HepG2 (cell line): ENCODE measurements around the gene DENND1C. TPM values are rescaled to one million over a fixed set of nuclear protein-coding genes. Genes with fewer than 3 reads are reported as not detected.

Experiments used
- ATAC-seq: fragments of 200-7000 bp; cut with Tn5 transposase; 3 replicates; pipeline ENCODE4 v1.9.1; 2020; ENCODE audit warnings: mild to moderate bottlenecking, moderate library complexity
- BruUV-seq: library from RNA; stranded (reverse); fragments of 400-500 nt; replicated peaks from 2 replicates; lab custom pipeline; 2021; lab: Mats Ljungman, UMichigan
- CTCF ChIA-PET: fragments of 300-600 bp; formaldehyde crosslinking; extraction: SDS; loops from one replicate; lab custom pipeline; 2021; ENCODE audit warnings: low total read pairs, inconsistent platforms, low intra/inter-chr PET ratio; lab: Yijun Ruan, JAX
- POLR2A ChIA-PET: fragments of 350-600 bp; sonication (Branson Sonifier 250); formaldehyde crosslinking; loops from one replicate; lab custom pipeline; 2020; ENCODE audit warnings: antibody characterized with exemption, inconsistent platforms; lab: Yijun Ruan, JAX
- DNase-seq: peaks from one replicate; pipeline ENCODE4 v3.0.0-alpha.2; 2015; ENCODE audit warnings: low spot score
- FAIRE-seq: peaks from 3 replicates; lab custom pipeline; 2011; peaks lifted over from hg19 to GRCh38; lab: Jason Lieb, UNC
- H2AFZ ChIP-seq: one replicate; pipeline ENCODE4 v1.6.1; 2011; ENCODE audit warnings: low read length, inconsistent platforms
- H3K27ac ChIP-seq: fragments of 300-600 bp; 3 replicates; pipeline ENCODE4 v1.8.0; 2011; ENCODE audit warnings: mixed run types, mild to moderate bottlenecking, mixed read lengths, low read length, inconsistent platforms; ENCODE audit not compliant: insufficient read depth; ENCODE audit errors: extremely low read length
- H3K27me3 ChIP-seq, 2 experiments: fragments of 200-600 bp in 1 of 2; 2 replicates in 1 of 2; 3 replicates in 1 of 2; pipeline versions ENCODE4 v1.6.0 to v1.8.0; 2011; ENCODE audit warnings: low read length in 2 of 2, mild to moderate bottlenecking in 2 of 2, moderate library complexity in 2 of 2, inconsistent platforms in 1 of 2; ENCODE audit not compliant: insufficient read depth in 2 of 2, control insufficient read depth in 1 of 2
- H3K36me3 ChIP-seq, 2 experiments: fragments of 200-600 bp in 1 of 2; replicated peaks in 1 of 2; 2 replicates in 1 of 2; 3 replicates in 1 of 2; pipeline versions ENCODE4 v1.5.1 to v1.8.0; 2011; ENCODE audit warnings: low read length in 2 of 2, inconsistent platforms in 1 of 2; ENCODE audit not compliant: insufficient read depth in 2 of 2, control insufficient read depth in 1 of 2
- H3K4me1 ChIP-seq: 2 replicates; pipeline ENCODE4 v1.5.1; 2012; ENCODE audit warnings: low read length, inconsistent platforms; ENCODE audit not compliant: insufficient read depth
- H3K4me2 ChIP-seq: 2 replicates; pipeline ENCODE4 v1.6.0; 2011; ENCODE audit warnings: low read depth, low read length, inconsistent platforms
- H3K4me3 ChIP-seq, 3 experiments: fragments of 200-600 bp in 1 of 3; sonication (generic), shearing (Covaris generic) in 1 of 3; replicated peaks in 1 of 3; 2 replicates each; pipeline ENCODE4 v1.5.1; 2011 to 2016; ENCODE audit warnings: low read length in 3 of 3, inconsistent platforms in 2 of 3, low read depth in 2 of 3, mild to moderate bottlenecking in 2 of 3, control low read depth in 1 of 3, mixed read lengths in 1 of 3; ENCODE audit not compliant: insufficient read depth in 1 of 3
- H3K79me2 ChIP-seq: one replicate; pipeline ENCODE4 v1.6.1; 2011; ENCODE audit warnings: low read length, inconsistent platforms; ENCODE audit not compliant: insufficient read depth
- H3K9ac ChIP-seq: 2 replicates; pipeline ENCODE4 v1.6.0; 2011; ENCODE audit warnings: mild to moderate bottlenecking, low read depth, low read length, inconsistent platforms; ENCODE audit not compliant: insufficient read depth
- H3K9me3 ChIP-seq: 2 replicates; pipeline ENCODE4 v1.5.1; 2012; ENCODE audit warnings: mild to moderate bottlenecking, low read length
- H4K20me1 ChIP-seq: 2 replicates; pipeline ENCODE4 v1.6.0; 2011; ENCODE audit warnings: inconsistent platforms, mild to moderate bottlenecking, low read length, moderate library complexity; ENCODE audit not compliant: insufficient read depth
- CBX5 ChIP-seq: sonication (generic); formaldehyde crosslinking; IDR thresholded peaks from 2 replicates; pipeline ENCODE4 v1.4.0; 2020; ENCODE audit warnings: missing genetic modification reagents, borderline replicate concordance
- ELF3 ChIP-seq: IDR thresholded peaks from 2 replicates; pipeline ENCODE4 v1.6.1; 2016; ENCODE audit warnings: missing genetic modification reagents, missing compliant biosample characterization
- HES4 ChIP-seq: sonication (generic); formaldehyde crosslinking; IDR thresholded peaks from 2 replicates; pipeline ENCODE4 v1.9.0; 2021; ENCODE audit warnings: mild to moderate bottlenecking, missing genetic modification reagents, borderline replicate concordance
- MIER2 ChIP-seq: IDR thresholded peaks from 2 replicates; pipeline ENCODE4 v1.6.1; 2016; ENCODE audit warnings: missing biosample characterization, missing genetic modification reagents
- NR1H2 ChIP-seq: sonication (generic); formaldehyde crosslinking; IDR thresholded peaks from 2 replicates; pipeline ENCODE4 v1.8.1; 2022; ENCODE audit warnings: low read depth, missing genetic modification reagents, borderline replicate concordance
- NR2F1 ChIP-seq, 2 experiments: fragments of 450-650 bp in 1 of 2; formaldehyde crosslinking in 1 of 2; IDR thresholded peaks; 2 replicates each; pipeline versions ENCODE4 v1.5.0 to v1.6.1; 2016 to 2020; ENCODE audit warnings: mild to moderate bottlenecking in 1 of 2, missing compliant biosample characterization in 1 of 2, missing genetic modification reagents in 1 of 2, moderate library complexity in 1 of 2
- POGZ ChIP-seq: sonication (generic); formaldehyde crosslinking; IDR thresholded peaks from 2 replicates; pipeline ENCODE4 v1.4.0; 2020; ENCODE audit warnings: mild to moderate bottlenecking, missing genetic modification reagents
- RBAK ChIP-seq: sonication (generic); formaldehyde crosslinking; IDR thresholded peaks from 2 replicates; pipeline ENCODE4 v1.5.1; 2020; ENCODE audit warnings: mild to moderate bottlenecking, missing genetic modification reagents
- SALL1 ChIP-seq: sonication (generic); formaldehyde crosslinking; IDR thresholded peaks from 2 replicates; pipeline ENCODE4 v1.8.0; 2022; ENCODE audit warnings: mild to moderate bottlenecking, missing genetic modification reagents
- TCF12 ChIP-seq, 2 experiments: fragments of 450-650 bp in 1 of 2; sonication (generic) in 1 of 2; formaldehyde crosslinking in 1 of 2; IDR thresholded peaks; 2 replicates each; pipeline versions ENCODE4 v1.6.1 to v1.8.0; 2017 to 2022; ENCODE audit warnings: antibody characterized with exemption in 1 of 2, mild to moderate bottlenecking in 1 of 2, missing genetic modification reagents in 1 of 2, moderate library complexity in 1 of 2
- ZFP1 ChIP-seq: IDR thresholded peaks from 2 replicates; pipeline ENCODE4 v1.6.1; 2016
- ZMYM3 ChIP-seq: sonication (generic); formaldehyde crosslinking; IDR thresholded peaks from 2 replicates; pipeline ENCODE4 v1.5.1; 2020; ENCODE audit warnings: mild to moderate bottlenecking, missing genetic modification reagents
- ZNF17 ChIP-seq: sonication (generic); formaldehyde crosslinking; IDR thresholded peaks from 2 replicates; pipeline ENCODE4 v1.5.0; 2020; ENCODE audit warnings: mild to moderate bottlenecking, missing genetic modification reagents
- ZNF225 ChIP-seq: sonication (generic); formaldehyde crosslinking; IDR thresholded peaks from 2 replicates; pipeline ENCODE4 v1.4.0; 2020; ENCODE audit warnings: mild to moderate bottlenecking, missing genetic modification reagents
- ZNF230 ChIP-seq: sonication (generic); formaldehyde crosslinking; IDR thresholded peaks from 2 replicates; pipeline ENCODE4 v1.4.0; 2020; ENCODE audit warnings: mild to moderate bottlenecking, missing genetic modification reagents
- ZNF335 ChIP-seq: sonication (generic); formaldehyde crosslinking; IDR thresholded peaks from 2 replicates; pipeline ENCODE4 v1.4.0; 2020; ENCODE audit warnings: missing genetic modification reagents
- ZNF558 ChIP-seq: sonication (generic); formaldehyde crosslinking; IDR thresholded peaks from 2 replicates; pipeline ENCODE4 v1.9.0; 2022; ENCODE audit warnings: mild to moderate bottlenecking, missing genetic modification reagents, borderline replicate concordance
- ZNF709 ChIP-seq: sonication (generic); formaldehyde crosslinking; IDR thresholded peaks from 2 replicates; pipeline ENCODE4 v1.5.0; 2020; ENCODE audit warnings: mild to moderate bottlenecking, missing genetic modification reagents
- ZNF777 ChIP-seq: sonication (generic); formaldehyde crosslinking; IDR thresholded peaks from 2 replicates; pipeline ENCODE4 v1.4.0; 2020; ENCODE audit warnings: missing genetic modification reagents
- ZNF891 ChIP-seq: sonication (generic); formaldehyde crosslinking; IDR thresholded peaks from 2 replicates; pipeline ENCODE4 v1.5.0; 2020; ENCODE audit warnings: mild to moderate bottlenecking, missing genetic modification reagents
- ZSCAN29 ChIP-seq: sonication (generic); formaldehyde crosslinking; conservative IDR thresholded peaks from 2 replicates; pipeline ENCODE4 v1.4.0; 2020; ENCODE audit warnings: mild to moderate bottlenecking, missing genetic modification reagents
- WGBS: methylation state at CpG from one replicate; pipeline ENCODE4 v1.1.6; 2017; ENCODE audit warnings: low lambda C conversion rate; 5-methylcytosine and 5-hydroxymethylcytosine counted together
- in situ Hi-C: cut with HindIII; loops from 2 replicates; pipeline ENCODE4 v1.10.0; 2017; ENCODE audit warnings: low pct_unique_long_range_greater_than_20kb; ENCODE audit not compliant: extremely low pct_ligation_motif_present
- intact Hi-C: fragments of 100-400 bp; cut with micrococcal nuclease; formaldehyde crosslinking; loops from one replicate; pipeline ENCODE4 v1.10.0; 2022; ENCODE audit not compliant: unreplicated experiment
- polyA plus RNA-seq, 8 experiments: library from polyadenylated mRNA; depleted of rRNA in 3 of 8; stranded (reverse) in 7 of 8; unstranded in 1 of 8; fragments of >200 nt; fragmentation: Illumina TruSeq in 4 of 8; extraction: Trizol in 4 of 8; gene quantifications; 2 replicates each; pipeline versions ENCODE4 v1.2.1 to v1.2.3, GENCODE V29; 2011 to 2016; ENCODE audit warnings: low read depth in 4 of 8, missing spikeins in 1 of 8, mixed read lengths in 1 of 8; ENCODE audit not compliant: insufficient read depth in 1 of 8
- total RNA-seq, 5 experiments: library from RNA; depleted of rRNA; stranded (reverse); fragments of >200 nt; fragmentation: Illumina TruSeq; extraction: Trizol; gene quantifications; 2 replicates each; pipeline ENCODE4 v1.2.3, GENCODE V29; 2016; ENCODE audit warnings: low read depth in 1 of 5

DENND1C gene
- total and polyA plus RNA-seq, 2 of the 13 experiments (the other 11 are each of a cell fraction or from before 2014, with no cell fraction given) = 0.04 to 0.73 TPM

- DNase-seq (no peak), FAIRE-seq (no peak), ATAC-seq (no peak)
- H2AFZ ChIP-seq = no peak overlapping the region
- ChIA-PET CTCF (no interaction called here), POLR2A (no interaction called here)
- no peak overlapping the region for H3K4me3 ChIP-seq
- no peaks in the 10 kb centered on the region for H3K9me3 ChIP-seq
- BruUV-seq = no TSS peak
- no peaks in the 10 kb centered on the region for H4K20me1 ChIP-seq
- H3K79me2 ChIP-seq = no peaks in the 10 kb centered on the region
- no peak overlapping the region for H3K9ac ChIP-seq
- peaks cover 0 to 14% of the 10 kb centered on the region in 2 experiments; a peak in 3 of 5 replicates for H3K27me3 ChIP-seq
- intact Hi-C loops = no loop called here
- TF ChIP-seq RBAK (no peak), NR1H2 (CRISPR knock-in tag) (no peak), ZNF777 (CRISPR knock-in tag) (no peak), POGZ (CRISPR knock-in tag) (no peak), ZNF335 (CRISPR knock-in tag) (0 out of 2 replicates have a peak, but pooled peaks have one; percentile 9)
- 42% methylated on average over 2 of the region's 2 CpGs for WGBS
- H3K36me3 ChIP-seq = no peaks in the 10 kb centered on the region
- H3K4me1 ChIP-seq = peaks cover 47% of the 10 kb centered on the region
- H3K4me2 ChIP-seq = peak overlapping the region; percentile 33; the same call in 1 of the 2 replicates
- in situ Hi-C loops = no loop called here
- no peak overlapping the region for H3K27ac ChIP-seq
Observed at GRCh38 chr19:6529351-6529750, 47.8 kb upstream of the DENND1C start.

GRCh38 chr19:6528544-6529121 lies 47.0 kb upstream of the DENND1C start:
- POLR2A ChIA-PET = no interaction called here
- CTCF ChIA-PET = no interaction called here
- H4K20me1 ChIP-seq = no peaks in the 10 kb centered on the region
- intact Hi-C loops = no loop called here
- FAIRE-seq = no peak
- peak; percentile 60 for DNase-seq
- ATAC-seq = peak; percentile 59
- peak overlapping the region; percentile 33; the same call in 1 of the 2 replicates for H3K4me2 ChIP-seq
- H2AFZ ChIP-seq = no peak overlapping the region
- BruUV-seq = no TSS peak
- H3K36me3 ChIP-seq = no peaks in the 10 kb centered on the region
- H3K9me3 ChIP-seq = no peaks in the 10 kb centered on the region
- peaks cover 47% of the 10 kb centered on the region for H3K4me1 ChIP-seq
- peaks cover 0 to 14% of the 10 kb centered on the region in 2 experiments; a peak in 3 of 5 replicates for H3K27me3 ChIP-seq
- no peak overlapping the region; a peak in 1 of 6 replicates for H3K4me3 ChIP-seq
- no peak overlapping the region for H3K27ac ChIP-seq
- in situ Hi-C loops = no loop called here
- H3K79me2 ChIP-seq = no peaks in the 10 kb centered on the region
- no peak overlapping the region for H3K9ac ChIP-seq
- 25% methylated on average over 7 of the region's 9 CpGs for WGBS
- TF ChIP-seq ZNF891 (CRISPR knock-in tag) (no peak), ZMYM3 (CRISPR knock-in tag) (0 out of 2 replicates have a peak, but pooled peaks have one; percentile 22), HES4 (CRISPR knock-in tag) (no peak), ZNF558 (CRISPR knock-in tag) (no peak), NR2F1 (CRISPR knock-in tag; IDR thresholded peaks at IDR 0.05) (no peak), ELF3 (CRISPR knock-in tag) (0 out of 2 replicates have a peak, but pooled peaks have one; percentile 29), CBX5 (CRISPR knock-in tag) (no peak), ZNF709 (CRISPR knock-in tag) (no peak), MIER2 (CRISPR knock-in tag) (no peak), ZNF17 (CRISPR knock-in tag) (no peak), ZSCAN29 (CRISPR knock-in tag) (no peak), ZNF225 (no peak), SALL1 (CRISPR knock-in tag) (no peak), ZNF230 (CRISPR knock-in tag) (no peak), ZFP1 (CRISPR knock-in tag) (no peak), TCF12 (IDR thresholded peaks at IDR 0.05) (no peak), TCF12 (CRISPR knock-in tag; IDR thresholded peaks at IDR 0.05) (no peak)
